Memory B cell (primary cell): ENCODE results near the gene DEPDC1.

ENCODE experiments used
- ATAC-seq: fragments of 150-1000 bp; cut with Tn5 transposase; 2 replicates; pipeline ENCODE4 v1.10.0; 2021; ENCODE audit warnings: low read depth, mild to moderate bottlenecking, moderate library complexity
- DNase-seq, 2 donors: peaks; one replicate each; pipeline ENCODE4 v3.0.0; 2022; ENCODE audit warnings: low spot score in 2 of 2
- H3K27ac Mint-ChIP-seq: one replicate; pipeline ENCODE4 v1.8.0; 2022; ENCODE audit warnings: mild to moderate bottlenecking, moderate library complexity, mixed read lengths
- H3K27me3 Mint-ChIP-seq: one replicate; pipeline ENCODE4 v1.8.0; 2022; ENCODE audit warnings: mixed read lengths
- H3K36me3 Mint-ChIP-seq: one replicate; pipeline ENCODE4 v1.8.0; 2022; ENCODE audit warnings: mild to moderate bottlenecking, mixed read lengths
- H3K4me1 Mint-ChIP-seq: one replicate; pipeline ENCODE4 v1.8.0; 2022; ENCODE audit warnings: mixed read lengths
- H3K4me3 Mint-ChIP-seq: one replicate; pipeline ENCODE4 v1.8.0; 2022; ENCODE audit warnings: mild to moderate bottlenecking, moderate library complexity, mixed read lengths
- H3K9me3 Mint-ChIP-seq: one replicate; pipeline ENCODE4 v1.8.0; 2022; ENCODE audit warnings: mixed read lengths

DEPDC1 gene

GRCh38 chr1:68454534-68454933 is 42.3 kb downstream of the DEPDC1 start:
- H3K4me3 Mint-ChIP-seq: no peak overlapping the region
- no peaks in the 10 kb centered on the region for H3K9me3 Mint-ChIP-seq
- H3K4me1 Mint-ChIP-seq: no peaks in the 10 kb centered on the region
- DNase-seq (no peak), ATAC-seq (no peak)
- H3K36me3 Mint-ChIP-seq: no peaks in the 10 kb centered on the region
- no peak overlapping the region for H3K27ac Mint-ChIP-seq
- H3K27me3 Mint-ChIP-seq: no peaks in the 10 kb centered on the region

- H3K4me1 Mint-ChIP-seq: no peaks in the 10 kb centered on the region
Measured at GRCh38 chr1:68453060-68453670, 43.7 kb downstream of the DEPDC1 start.

GRCh38 chr1:68449901-68450300 is 47.0 kb downstream of the DEPDC1 start, which contains the start of gene RPE65:
TSS of gene RPE65 (minus strand) at chr1:68449954. CDS start at chr1:68449905, 49 bp downstream.
- no peak for ATAC-seq
- no peak within 1 kb of the TSS for H3K27ac Mint-ChIP-seq
- H3K4me3 Mint-ChIP-seq: no peak within 1 kb of the TSS
- no peaks in the 10 kb centered on the region for H3K4me1 Mint-ChIP-seq
- no peaks in the 10 kb centered on the region for H3K27me3 Mint-ChIP-seq
- H3K36me3 Mint-ChIP-seq: no peaks in the 10 kb centered on the region
- no peak for DNase-seq
- no peaks in the 10 kb centered on the region for H3K9me3 Mint-ChIP-seq

More at GRCh38 chr1:68453060-68453670, 43.7 kb downstream of the DEPDC1 start:
- no peaks in the 10 kb centered on the region for H3K9me3 Mint-ChIP-seq
- ATAC-seq: no peak
- H3K27ac Mint-ChIP-seq: no peak overlapping the region
- H3K27me3 Mint-ChIP-seq: no peaks in the 10 kb centered on the region
- no peaks in the 10 kb centered on the region for H3K36me3 Mint-ChIP-seq
- H3K4me3 Mint-ChIP-seq: no peak overlapping the region
- no peak for DNase-seq

GRCh38 chr1:68448365-68448764 is 48.5 kb downstream of the DEPDC1 start:
- no peak overlapping the region for H3K27ac Mint-ChIP-seq
- ATAC-seq: no peak
- no peaks in the 10 kb centered on the region for H3K9me3 Mint-ChIP-seq
- no peak overlapping the region for H3K4me3 Mint-ChIP-seq
- H3K36me3 Mint-ChIP-seq: no peaks in the 10 kb centered on the region
- H3K4me1 Mint-ChIP-seq: no peaks in the 10 kb centered on the region
- DNase-seq: no peak
- H3K27me3 Mint-ChIP-seq: peaks cover 1% of the 10 kb centered on the region

- Mint-ChIP-seq H3K36me3 (no peaks in the 10 kb centered on the region), H3K4me3 (no peak overlapping the region), H3K4me1 (peaks cover 2% of the 10 kb centered on the region), H3K27me3 (peaks cover 3% of the 10 kb centered on the region), H3K9me3 (no peaks in the 10 kb centered on the region), H3K27ac (no peak overlapping the region)
- no peak for DNase-seq
- ATAC-seq: no peak
Measured at GRCh38 chr1:68445709-68446108, 51.2 kb downstream of the DEPDC1 start.

- H3K36me3 Mint-ChIP-seq: no peaks in the 10 kb centered on the region
- DNase-seq (peak; percentile 30 to 33), ATAC-seq (peak; percentile 31)
- peaks cover 6% of the 10 kb centered on the region for H3K4me1 Mint-ChIP-seq
- H3K27me3 Mint-ChIP-seq: peaks cover 5% of the 10 kb centered on the region
- no peak overlapping the region for H3K4me3 Mint-ChIP-seq
- no peaks in the 10 kb centered on the region for H3K9me3 Mint-ChIP-seq
- H3K27ac Mint-ChIP-seq: no peak overlapping the region
Measured at GRCh38 chr1:68442822-68443556, 53.9 kb downstream of the DEPDC1 start.

- peaks cover 6% of the 10 kb centered on the region for H3K4me1 Mint-ChIP-seq
- H3K9me3 Mint-ChIP-seq: no peaks in the 10 kb centered on the region
- no peak for DNase-seq
- no peak overlapping the region for H3K27ac Mint-ChIP-seq
- no peaks in the 10 kb centered on the region for H3K36me3 Mint-ChIP-seq
- H3K4me3 Mint-ChIP-seq: no peak overlapping the region
- ATAC-seq: no peak
- H3K27me3 Mint-ChIP-seq: peaks cover 6% of the 10 kb centered on the region
Measured at GRCh38 chr1:68442006-68442405, 54.9 kb downstream of the DEPDC1 start.

- Mint-ChIP-seq H3K9me3 (no peaks in the 10 kb centered on the region), H3K4me3 (no peak overlapping the region), H3K27me3 (peaks cover 7% of the 10 kb centered on the region), H3K27ac (no peak overlapping the region), H3K4me1 (peaks cover 6% of the 10 kb centered on the region), H3K36me3 (no peaks in the 10 kb centered on the region)
- ATAC-seq (no peak), DNase-seq (no peak)
Measured at GRCh38 chr1:68438310-68438709, 58.6 kb downstream of the DEPDC1 start.

GRCh38 chr1:68433395-68433794 is 63.5 kb downstream of the DEPDC1 start:
- H3K27me3 Mint-ChIP-seq: peaks cover 5% of the 10 kb centered on the region
- DNase-seq (no peak), ATAC-seq (no peak)
- H3K36me3 Mint-ChIP-seq: no peaks in the 10 kb centered on the region
- H3K4me1 Mint-ChIP-seq: peaks cover 1% of the 10 kb centered on the region
- H3K4me3 Mint-ChIP-seq: no peak overlapping the region
- H3K9me3 Mint-ChIP-seq: no peaks in the 10 kb centered on the region
- H3K27ac Mint-ChIP-seq: no peak overlapping the region

GRCh38 chr1:68431076-68431475 is 65.8 kb downstream of the DEPDC1 start:
- Mint-ChIP-seq H3K27ac (no peak overlapping the region), H3K4me1 (no peaks in the 10 kb centered on the region), H3K27me3 (peaks cover 2% of the 10 kb centered on the region), H3K4me3 (no peak overlapping the region), H3K9me3 (no peaks in the 10 kb centered on the region), H3K36me3 (no peaks in the 10 kb centered on the region)
- no peak for ATAC-seq
- no peak for DNase-seq

- Mint-ChIP-seq H3K9me3 (no peaks in the 10 kb centered on the region), H3K27me3 (peaks cover 2% of the 10 kb centered on the region), H3K27ac (no peak overlapping the region), H3K4me1 (no peaks in the 10 kb centered on the region), H3K4me3 (no peak overlapping the region), H3K36me3 (no peaks in the 10 kb centered on the region)
- DNase-seq (no peak), ATAC-seq (no peak)
Measured at GRCh38 chr1:68429233-68429808, 67.6 kb downstream of the DEPDC1 start.

- no peaks in the 10 kb centered on the region for H3K4me1 Mint-ChIP-seq
- no peak overlapping the region for H3K27ac Mint-ChIP-seq
- peaks cover 2% of the 10 kb centered on the region for H3K9me3 Mint-ChIP-seq
- ATAC-seq (no peak), DNase-seq (no peak)
- no peak overlapping the region for H3K4me3 Mint-ChIP-seq
- peaks cover 4% of the 10 kb centered on the region for H3K27me3 Mint-ChIP-seq
- H3K36me3 Mint-ChIP-seq: no peaks in the 10 kb centered on the region
Measured at GRCh38 chr1:68426594-68426993, 70.3 kb downstream of the DEPDC1 start.
